GM10248 (cell line): ENCODE data around the gene OSBPL9.

Experiments
- CTCF ChIA-PET: fragments of 300-600 bp; sonication (Branson Sonifier 250); formaldehyde crosslinking; extraction: SDS; loops from one replicate; lab custom pipeline; 2021; ENCODE audit warnings: antibody characterized with exemption; lab: Yijun Ruan, JAX
- POLR2A ChIA-PET: fragments of 350-650 bp; sonication (Branson Sonifier 250); formaldehyde crosslinking; extraction: SDS; loops from one replicate; lab custom pipeline; 2020; ENCODE audit warnings: antibody characterized with exemption; lab: Yijun Ruan, JAX
- DNase-seq: peaks from one replicate; pipeline ENCODE4 v3.0.0; 2012; ENCODE audit errors: extremely low spot score
- TF ChIP-seq, protein P1 (sequence below): IDR thresholded peaks from 2 replicates; pipeline ENCODE4 v1.5.1; 2012; ENCODE audit warnings: mild to moderate bottlenecking, low read depth; ENCODE audit errors: extremely low read depth, missing control alignments, control extremely low read depth

OSBPL9 gene

DNA sequence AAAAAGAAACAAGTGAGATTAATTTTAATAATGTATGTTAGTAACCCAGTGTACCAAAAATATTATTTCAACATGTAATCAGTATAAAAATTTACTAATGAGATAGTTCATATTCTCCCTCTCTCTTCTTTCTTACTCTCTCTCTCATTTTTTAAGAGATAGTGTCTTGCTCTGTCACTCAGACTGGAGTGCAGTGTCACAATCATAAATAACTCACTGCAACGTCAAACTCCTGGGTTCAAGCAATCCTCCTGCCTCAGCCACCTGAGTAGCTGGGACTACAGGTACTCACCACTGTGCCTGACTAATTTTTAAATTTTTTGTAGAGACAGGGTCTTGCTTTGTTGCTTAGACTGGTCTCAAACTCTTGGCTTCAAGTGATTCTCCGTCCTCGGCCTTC lies 137.8 kb downstream of the OSBPL9 start:
- POLR2A ChIA-PET, result no interaction called here
- TF ChIP-seq, protein P1, sequence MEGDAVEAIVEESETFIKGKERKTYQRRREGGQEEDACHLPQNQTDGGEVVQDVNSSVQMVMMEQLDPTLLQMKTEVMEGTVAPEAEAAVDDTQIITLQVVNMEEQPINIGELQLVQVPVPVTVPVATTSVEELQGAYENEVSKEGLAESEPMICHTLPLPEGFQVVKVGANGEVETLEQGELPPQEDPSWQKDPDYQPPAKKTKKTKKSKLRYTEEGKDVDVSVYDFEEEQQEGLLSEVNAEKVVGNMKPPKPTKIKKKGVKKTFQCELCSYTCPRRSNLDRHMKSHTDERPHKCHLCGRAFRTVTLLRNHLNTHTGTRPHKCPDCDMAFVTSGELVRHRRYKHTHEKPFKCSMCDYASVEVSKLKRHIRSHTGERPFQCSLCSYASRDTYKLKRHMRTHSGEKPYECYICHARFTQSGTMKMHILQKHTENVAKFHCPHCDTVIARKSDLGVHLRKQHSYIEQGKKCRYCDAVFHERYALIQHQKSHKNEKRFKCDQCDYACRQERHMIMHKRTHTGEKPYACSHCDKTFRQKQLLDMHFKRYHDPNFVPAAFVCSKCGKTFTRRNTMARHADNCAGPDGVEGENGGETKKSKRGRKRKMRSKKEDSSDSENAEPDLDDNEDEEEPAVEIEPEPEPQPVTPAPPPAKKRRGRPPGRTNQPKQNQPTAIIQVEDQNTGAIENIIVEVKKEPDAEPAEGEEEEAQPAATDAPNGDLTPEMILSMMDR, result no peak
- no peak for DNase-seq
- CTCF ChIA-PET, result interaction anchor here (1.2 to 2.3 kb wide), 5 partner anchors 9 to 270 kb away, joined by 3 to 5 read pairs (median 4); no protein-coding TSS in a partner anchor

- no peak for DNase-seq
- CTCF ChIA-PET, result interaction anchor here (1.1 to 2.3 kb wide), 5 partner anchors 13 to 34 kb away, joined by 3 to 13 read pairs (median 4); no protein-coding TSS in a partner anchor
- TF ChIP-seq, protein P1, result no peak
- POLR2A ChIA-PET, result no interaction called here
Measured at GRCh38 chr1:51755437-51755836, 138.5 kb downstream of the OSBPL9 start.

- ChIA-PET POLR2A (no interaction called here), CTCF (interaction anchor here (2.0 kb wide), 1 partner anchor 12 kb away, joined by 13 read pairs; no protein-coding TSS in a partner anchor)
- no peak for DNase-seq
- TF ChIP-seq, protein P1, result no peak
Measured at GRCh38 chr1:51756290-51756689, 139.4 kb downstream of the OSBPL9 start.

- CTCF ChIA-PET, result interaction anchor here (1.1 kb wide), 1 partner anchor 10 kb away, joined by 6 read pairs; no protein-coding TSS in a partner anchor
- no peak for DNase-seq
- POLR2A ChIA-PET, result no interaction called here
- TF ChIP-seq, protein P1, result no peak
Measured at GRCh38 chr1:51758310-51758709, 141.4 kb downstream of the OSBPL9 start.

- ChIA-PET CTCF (interaction anchor here (1.4 to 1.7 kb wide), 2 partner anchors 8 to 10 kb away, joined by 8 to 11 read pairs; no protein-coding TSS in a partner anchor), POLR2A (no interaction called here)
- DNase-seq, result no peak
- TF ChIP-seq, protein P1, result no peak
Measured at GRCh38 chr1:51760872-51761271, 144.0 kb downstream of the OSBPL9 start.

DNA sequence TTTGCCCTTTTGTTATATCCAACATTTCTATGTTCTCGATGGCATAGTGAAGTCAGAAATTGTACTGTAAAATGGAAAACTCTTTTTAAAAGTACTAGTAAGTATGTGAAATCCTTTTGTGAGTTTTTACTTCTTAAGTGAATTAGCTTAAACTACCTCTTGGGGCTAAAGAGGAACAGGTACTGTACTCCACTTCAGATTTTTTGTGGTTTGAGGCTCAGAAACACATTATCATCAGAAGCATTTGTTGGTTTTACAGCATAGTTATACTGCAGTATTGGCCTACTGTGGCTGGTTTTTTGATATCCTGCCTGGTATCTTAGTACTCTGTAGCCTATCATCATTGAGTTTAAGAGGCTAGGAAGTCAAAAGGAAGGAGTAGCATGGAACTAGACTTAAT lies 144.5 kb downstream of the OSBPL9 start:
- no peak for DNase-seq
- TF ChIP-seq, protein P1, result no peak
- ChIA-PET CTCF (interaction anchor here (1.4 to 1.7 kb wide), 2 partner anchors 7 to 10 kb away, joined by 8 to 11 read pairs; no protein-coding TSS in a partner anchor), POLR2A (no interaction called here)
